MCF 10A (cell line): ENCODE data around the gene TMEM163. TPM values are rescaled to one million over a fixed set of nuclear protein-coding genes. Genes with fewer than 3 reads are reported as not detected.
"Not testable (repeated sequence)": the region's sequence is repeated elsewhere in the genome, so short reads cannot be mapped to it uniquely, and the experiment has no call there.

ENCODE experiments used
- BruUV-seq: library from RNA; stranded (reverse); fragments of 400-500 nt; replicated peaks from 2 replicates; lab custom pipeline; 2021; lab: Mats Ljungman, UMichigan
- CTCF ChIA-PET: fragments of 300-600 bp; sonication (Branson Sonifier 250); formaldehyde crosslinking; extraction: SDS; loops from one replicate; lab custom pipeline; 2021; ENCODE audit warnings: antibody characterized with exemption, inconsistent platforms; lab: Yijun Ruan, JAX
- POLR2A ChIA-PET: fragments of 300-600, 350-650 bp; sonication (Branson Sonifier 250); formaldehyde crosslinking; extraction: SDS; loops from one replicate; lab custom pipeline; 2020; ENCODE audit warnings: antibody characterized with exemption, inconsistent platforms; lab: Yijun Ruan, JAX
- DNase-seq: peaks from one replicate; pipeline ENCODE4 v3.0.0-alpha.2; 2018; ENCODE audit not compliant: unreplicated experiment
- H3K27ac Mint-ChIP-seq: one replicate; pipeline ENCODE4 v1.8.0; 2022; ENCODE audit warnings: mild to moderate bottlenecking, low read depth, mixed read lengths; ENCODE audit not compliant: unreplicated experiment
- H3K27me3 Mint-ChIP-seq: one replicate; pipeline ENCODE4 v1.8.0; 2022; ENCODE audit warnings: mixed read lengths; ENCODE audit not compliant: insufficient read depth, unreplicated experiment
- H3K36me3 Mint-ChIP-seq: one replicate; pipeline ENCODE4 v1.8.0; 2022; ENCODE audit warnings: mild to moderate bottlenecking, moderate library complexity, mixed read lengths; ENCODE audit not compliant: insufficient read depth, unreplicated experiment
- H3K4me1 Mint-ChIP-seq: one replicate; pipeline ENCODE4 v1.8.0; 2022; ENCODE audit warnings: mixed read lengths; ENCODE audit not compliant: insufficient read depth, unreplicated experiment
- H3K4me3 Mint-ChIP-seq: one replicate; pipeline ENCODE4 v1.8.0; 2022; ENCODE audit warnings: mild to moderate bottlenecking, moderate library complexity, mixed read lengths; ENCODE audit not compliant: unreplicated experiment
- H3K9me3 Mint-ChIP-seq: one replicate; pipeline ENCODE4 v1.8.0; 2022; ENCODE audit warnings: mixed read lengths; ENCODE audit not compliant: unreplicated experiment
- CTCF ChIP-seq: fragments of 200-600 bp; IDR thresholded peaks from one replicate; pipeline ENCODE4 v1.8.0; 2022; ENCODE audit warnings: antibody characterized with exemption, mild to moderate bottlenecking; ENCODE audit not compliant: unreplicated experiment
- intact Hi-C: fragments of 100-400 bp; cut with micrococcal nuclease; formaldehyde crosslinking; loops from 2 replicates; pipeline ENCODE4 v1.14.1; 2022
- total RNA-seq: library from RNA; stranded (reverse); gene quantifications from 2 replicates; pipeline ENCODE4 v1.2.3, GENCODE V29; 2022

Gene TMEM163
- total RNA-seq, 1 experiment from 2014 or later, result not detected

- intact Hi-C loops, result loop anchor here (1.0 kb wide), 1 partner anchor 237 kb away; no protein-coding TSS in a partner anchor
- H3K4me3 Mint-ChIP-seq, result no peak overlapping the region
- peaks cover 11% of the 10 kb centered on the region for H3K27me3 Mint-ChIP-seq
- no peak for DNase-seq
- no peaks in the 10 kb centered on the region for H3K4me1 Mint-ChIP-seq
- no TSS peak for BruUV-seq
- H3K27ac Mint-ChIP-seq, result no peak overlapping the region
- ChIA-PET CTCF (interaction anchor here (0.6 to 1.2 kb wide), 4 partner anchors 43 to 234 kb away, joined by 3 to 5 read pairs (median 4); no protein-coding TSS in a partner anchor), POLR2A (interaction anchor here (0.5 kb wide), 1 partner anchor 449 kb away, joined by 3 read pairs; no protein-coding TSS in a partner anchor)
- TF ChIP-seq CTCF, result no peak
- no peaks in the 10 kb centered on the region for H3K9me3 Mint-ChIP-seq
- no peaks in the 10 kb centered on the region for H3K36me3 Mint-ChIP-seq
These were observed 58.0 kb downstream of the TMEM163 start for GRCh38 chr2:134660626-134661402.

- CTCF ChIA-PET, result interaction anchor here (0.6 to 1.2 kb wide), 4 partner anchors 191 to 1050 kb away, joined by 3 to 4 read pairs (median 4); no protein-coding TSS in a partner anchor
- intact Hi-C loops, result loop anchor here (1.0 kb wide), 1 partner anchor 239 kb away; no protein-coding TSS in a partner anchor
- H3K9me3 Mint-ChIP-seq, result no peaks in the 10 kb centered on the region
These were observed 59.1 kb downstream of the TMEM163 start for GRCh38 chr2:134659724-134660123.

DNA sequence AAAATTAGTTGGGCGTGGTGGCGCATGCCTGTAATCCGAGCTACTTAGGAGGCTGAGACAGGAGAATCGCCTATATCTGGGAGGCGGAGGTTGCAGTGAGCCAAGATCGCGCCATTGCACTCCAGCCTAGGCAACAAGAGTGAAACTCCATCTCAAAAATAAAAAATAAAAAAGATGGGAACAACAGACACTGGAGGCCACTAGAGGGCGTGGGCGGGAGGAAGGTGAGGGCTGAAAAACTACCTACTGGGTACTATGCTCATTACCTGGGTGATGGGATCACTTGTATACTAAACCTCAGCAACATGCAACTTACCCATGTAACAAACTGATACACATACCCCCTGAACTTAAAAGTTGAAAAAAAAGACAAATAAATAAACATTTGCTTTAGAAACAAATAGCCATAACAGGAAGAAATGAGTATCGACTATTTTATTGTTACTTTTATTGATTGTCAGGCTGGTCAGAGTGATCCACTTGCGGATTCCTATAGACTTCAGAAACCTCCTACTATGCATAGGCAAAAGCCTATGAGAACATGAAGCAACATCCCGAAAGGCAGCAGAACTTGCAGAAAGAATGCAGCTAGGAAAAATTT is 61.0 kb downstream of the TMEM163 start:
- DNase-seq, result peak; percentile 45
- no peaks in the 10 kb centered on the region for H3K9me3 Mint-ChIP-seq
- CTCF ChIA-PET, result interaction anchor here (0.6 to 1.6 kb wide), 16 partner anchors 9 to 501 kb away, joined by 3 to 6 read pairs (median 3); no protein-coding TSS in a partner anchor
- no peaks in the 10 kb centered on the region for H3K4me1 Mint-ChIP-seq
- H3K4me3 Mint-ChIP-seq, result no peak overlapping the region
- BruUV-seq, result no TSS peak
- POLR2A ChIA-PET, result no interaction called here
- intact Hi-C loops, result no loop called here
- H3K27me3 Mint-ChIP-seq, result no peaks in the 10 kb centered on the region
- no peak overlapping the region for H3K27ac Mint-ChIP-seq
- peak; percentile 33 for TF ChIP-seq CTCF
- H3K36me3 Mint-ChIP-seq, result no peaks in the 10 kb centered on the region

More at GRCh38 chr2:134659724-134660123, 59.1 kb downstream of the TMEM163 start:
- Mint-ChIP-seq H3K4me1 (no peaks in the 10 kb centered on the region), H3K27ac (no peak overlapping the region), H3K4me3 (no peak overlapping the region), H3K27me3 (peaks cover 9% of the 10 kb centered on the region), H3K36me3 (no peaks in the 10 kb centered on the region)
- no peak for DNase-seq
- no peak for TF ChIP-seq CTCF
- POLR2A ChIA-PET, result no interaction called here
- BruUV-seq, result no TSS peak

DNA sequence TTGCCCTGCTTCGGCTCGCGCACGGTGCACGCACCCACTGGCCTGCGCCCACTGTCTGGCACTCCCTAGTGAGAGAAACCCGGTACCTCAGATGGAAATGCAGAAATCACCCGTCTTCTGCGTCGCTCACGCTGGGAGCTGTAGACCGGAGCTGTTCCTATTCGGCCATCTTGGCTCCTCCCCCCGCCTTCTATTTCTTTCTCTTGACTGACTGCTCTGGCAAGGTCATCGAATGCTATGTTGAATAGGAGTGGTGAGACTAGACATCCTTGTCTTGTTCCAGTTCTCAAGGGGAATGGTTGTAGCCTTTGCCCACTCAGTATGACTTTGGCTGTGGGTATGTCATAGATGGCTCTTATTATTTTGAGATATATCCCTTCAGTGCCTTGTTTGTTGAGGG is 62.4 kb downstream of the TMEM163 start:
- H3K27me3 Mint-ChIP-seq, H3K4me3 Mint-ChIP-seq, BruUV-seq, H3K4me1 Mint-ChIP-seq, POLR2A ChIA-PET, DNase-seq, H3K27ac Mint-ChIP-seq, H3K9me3 Mint-ChIP-seq, H3K36me3 Mint-ChIP-seq, intact Hi-C loops: not testable (repeated sequence)
- CTCF ChIA-PET, result interaction anchor here (0.9 to 1.2 kb wide), 5 partner anchors 11 to 183 kb away, joined by 3 to 4 read pairs (median 3); no protein-coding TSS in a partner anchor
